H9 (cell line): ENCODE data around the gene TRIO. TPM values are rescaled to one million over a fixed set of nuclear protein-coding genes. Genes with fewer than 3 reads are reported as not detected.
A peak's percentile ranks its signal among the peaks of the same experiment; 100 is the strongest.

ENCODE experiments used
- DNase-seq: peaks from one replicate; pipeline ENCODE4 v3.0.0-alpha.2; 2017
- H2AFZ ChIP-seq: one replicate; pipeline ENCODE4 v1.6.1; 2013; ENCODE audit warnings: mild to moderate bottlenecking, low read length, control low read depth, moderate library complexity
- H2AK5ac ChIP-seq: 2 replicates; pipeline ENCODE4 v1.6.1; 2013; ENCODE audit warnings: low read length, control low read depth, mixed read lengths; ENCODE audit not compliant: insufficient read length
- H2BK120ac ChIP-seq: one replicate; pipeline ENCODE4 v1.6.1; 2013; ENCODE audit warnings: low read depth, mild to moderate bottlenecking, low read length, control low read depth, inconsistent platforms; ENCODE audit not compliant: poor library complexity, severe bottlenecking
- H2BK12ac ChIP-seq: 2 replicates; pipeline ENCODE4 v1.6.1; 2013; ENCODE audit warnings: low read length, control low read depth, mixed read lengths, low read depth; ENCODE audit not compliant: insufficient read length
- H2BK15ac ChIP-seq: 2 replicates; pipeline ENCODE4 v1.6.1; 2013; ENCODE audit warnings: low read depth, low read length, control low read depth
- H2BK20ac ChIP-seq: one replicate; pipeline ENCODE4 v1.6.1; 2013; ENCODE audit warnings: low read depth, mild to moderate bottlenecking, low read length, control low read depth, inconsistent platforms; ENCODE audit not compliant: poor library complexity, severe bottlenecking
- H2BK5ac ChIP-seq: 2 replicates; pipeline ENCODE4 v1.6.1; 2013; ENCODE audit warnings: low read length, control low read depth, mixed read lengths; ENCODE audit not compliant: insufficient read length
- H3K14ac ChIP-seq: 2 replicates; pipeline ENCODE4 v1.6.1; 2013; ENCODE audit warnings: low read length, control low read depth; ENCODE audit not compliant: insufficient read depth
- H3K18ac ChIP-seq: 2 replicates; pipeline ENCODE4 v1.6.1; 2013; ENCODE audit warnings: low read depth, mild to moderate bottlenecking, mixed read lengths, low read length, control low read depth; ENCODE audit not compliant: insufficient read length
- H3K23ac ChIP-seq: 2 replicates; pipeline ENCODE4 v1.6.1; 2013; ENCODE audit warnings: low read length, control low read depth, mixed read lengths, low read depth; ENCODE audit not compliant: insufficient read length
- H3K23me2 ChIP-seq: 2 replicates; pipeline ENCODE4 v1.6.1; 2013; ENCODE audit warnings: low read depth, mild to moderate bottlenecking, mixed read lengths, low read length, control low read depth; ENCODE audit not compliant: insufficient read length, poor library complexity, severe bottlenecking
- H3K27ac ChIP-seq: 2 replicates; pipeline ENCODE4 v1.5.1; 2013; ENCODE audit warnings: low read length, control low read depth, mixed read lengths, low read depth; ENCODE audit not compliant: insufficient read length
- H3K27me3 ChIP-seq: 2 replicates; pipeline ENCODE4 v1.6.1; 2013; ENCODE audit warnings: low read length, control low read depth, inconsistent platforms; ENCODE audit not compliant: insufficient read depth
- H3K4ac ChIP-seq: 2 replicates; pipeline ENCODE4 v1.6.1; 2013; ENCODE audit warnings: low read depth, mild to moderate bottlenecking, control low read depth, inconsistent platforms, low read length, moderate library complexity
- H3K4me1 ChIP-seq: 2 replicates; pipeline ENCODE4 v1.6.1; 2013; ENCODE audit warnings: low read length, control low read depth, inconsistent platforms; ENCODE audit not compliant: insufficient read depth
- H3K4me2 ChIP-seq: 2 replicates; pipeline ENCODE4 v1.6.1; 2013; ENCODE audit warnings: low read length, control low read depth, mixed read lengths; ENCODE audit not compliant: insufficient read length, insufficient read depth
- H3K56ac ChIP-seq: 2 replicates; pipeline ENCODE4 v1.6.1; 2013; ENCODE audit warnings: low read depth, mild to moderate bottlenecking, mixed read lengths, low read length, control low read depth; ENCODE audit not compliant: insufficient read length
- H3K79me1 ChIP-seq: 2 replicates; pipeline ENCODE4 v1.6.1; 2013; ENCODE audit warnings: low read depth, mild to moderate bottlenecking, moderate library complexity, low read length, control low read depth, inconsistent platforms; ENCODE audit not compliant: insufficient read depth, poor library complexity, severe bottlenecking
- H3K79me2 ChIP-seq: 2 replicates; pipeline ENCODE4 v1.6.1; 2013; ENCODE audit warnings: low read length, control low read depth, inconsistent platforms; ENCODE audit not compliant: insufficient read depth
- H3K9ac ChIP-seq: 2 replicates; pipeline ENCODE4 v1.6.1; 2013; ENCODE audit warnings: low read length, control low read depth, mixed read lengths; ENCODE audit not compliant: insufficient read length; ENCODE audit errors: extremely low read depth
- H3K9me3 ChIP-seq: one replicate; pipeline ENCODE4 v1.6.1; 2013; ENCODE audit warnings: low read depth, low read length, inconsistent platforms; ENCODE audit not compliant: control insufficient read depth
- H3T11ph ChIP-seq: one replicate; pipeline ENCODE4 v1.6.1; 2013; ENCODE audit warnings: mild to moderate bottlenecking, low read length, control low read depth, inconsistent platforms
- H4K20me1 ChIP-seq: one replicate; pipeline ENCODE4 v1.6.1; 2013; ENCODE audit not compliant: control insufficient read depth, insufficient read length, insufficient read depth
- H4K5ac ChIP-seq: 2 replicates; pipeline ENCODE4 v1.6.1; 2013; ENCODE audit warnings: low read depth, mild to moderate bottlenecking, mixed read lengths, low read length, control low read depth; ENCODE audit not compliant: insufficient read length
- H4K8ac ChIP-seq: replicated peaks from 2 replicates; pipeline ENCODE4 v1.6.1; 2013; ENCODE audit warnings: low read length, control low read depth, mixed read lengths, low read depth; ENCODE audit not compliant: insufficient read length
- H4K91ac ChIP-seq: 2 replicates; pipeline ENCODE4 v1.6.1; 2013; ENCODE audit warnings: low read depth, mild to moderate bottlenecking, moderate library complexity, mixed read lengths, low read length, control low read depth; ENCODE audit not compliant: insufficient read length
- H3K27ac Mint-ChIP-seq, 3 experiments: 2 replicates in 2 of 3; 3 replicates in 1 of 3; pipeline ENCODE4 v1.8.0; 2020 to 2021; ENCODE audit warnings: mixed read lengths in 3 of 3, mild to moderate bottlenecking in 1 of 3, moderate library complexity in 1 of 3
- H3K27me3 Mint-ChIP-seq: 2 replicates; pipeline ENCODE4 v1.8.0; 2021; ENCODE audit warnings: low read depth, mild to moderate bottlenecking, moderate library complexity, mixed read lengths
- H3K36me3 Mint-ChIP-seq, 3 experiments: 2 replicates in 2 of 3; 3 replicates in 1 of 3; pipeline ENCODE4 v1.8.0; 2020 to 2021; ENCODE audit warnings: low read depth in 3 of 3, mixed read lengths in 3 of 3; ENCODE audit not compliant: insufficient read depth in 1 of 3
- H3K4me1 Mint-ChIP-seq, 2 experiments: 2 replicates each; pipeline ENCODE4 v1.8.0; 2020; ENCODE audit warnings: mixed read lengths in 2 of 2
- H3K4me3 Mint-ChIP-seq, 2 experiments: 2 replicates in 1 of 2; 3 replicates in 1 of 2; pipeline ENCODE4 v1.8.0; 2020 to 2021; ENCODE audit warnings: mild to moderate bottlenecking in 2 of 2, mixed read lengths in 2 of 2, moderate library complexity in 1 of 2
- H3K9me3 Mint-ChIP-seq, 2 experiments: 2 replicates in 1 of 2; 3 replicates in 1 of 2; pipeline ENCODE4 v1.8.0; 2020; ENCODE audit warnings: mild to moderate bottlenecking in 2 of 2, mixed read lengths in 2 of 2, moderate library complexity in 1 of 2
- CTCF ChIP-seq: fragments of 200-600 bp; sonication (generic); conservative IDR thresholded peaks from 3 replicates; pipeline ENCODE4 v1.8.0; 2021; ENCODE audit warnings: antibody characterized with exemption, mild to moderate bottlenecking
- WGBS: extraction: QIAGEN DNeasy Blood & Tissue Kit; methylation state at CpG from one replicate; pipeline ENCODE4 v1.1.7; 2013; ENCODE audit warnings: missing lambda C conversion rate, low lambda C conversion rate, mixed read lengths; ENCODE audit not compliant: insufficient read length; ENCODE audit errors: extremely low coverage; 5-methylcytosine and 5-hydroxymethylcytosine counted together
- total RNA-seq: library from RNA; stranded (reverse); gene quantifications from 2 replicates; pipeline ENCODE4 v1.2.1, GENCODE V29; 2021

TRIO gene
- total RNA-seq, 1 experiment from 2014 or later = 87.8 TPM

GRCh38 chr5:14292766-14293658 is 149.9 kb downstream of the TRIO start:
- peak overlapping the region in 1 of 3 experiments; percentile 56; a peak in 2 of 7 replicates for H3K27ac Mint-ChIP-seq

More at GRCh38 chr5:14292766-14293658, 149.9 kb downstream of the TRIO start:
- Histone ChIP-seq H3K4ac (no peak overlapping the region), H3K27me3 (no peaks in the 10 kb centered on the region), H3K14ac (no peak overlapping the region), H3K23me2 (no peaks in the 10 kb centered on the region), H3K4me1 (no peaks in the 10 kb centered on the region), H2BK12ac (no peak overlapping the region), H3K9ac (no peak overlapping the region), H2BK20ac (no peak overlapping the region), H2AFZ (no peak overlapping the region), H3K9me3 (no peaks in the 10 kb centered on the region), H3K23ac (no peak overlapping the region), H4K20me1 (no peaks in the 10 kb centered on the region), H4K91ac (no peak overlapping the region), H3K79me1 (peaks cover 3% of the 10 kb centered on the region), H2BK5ac (no peak overlapping the region), H3K79me2 (no peaks in the 10 kb centered on the region), H2AK5ac (no peak overlapping the region), H4K5ac (no peak overlapping the region), H3K18ac (no peak overlapping the region), H3K56ac (no peak overlapping the region), H4K8ac (no peak overlapping the region), H2BK120ac (no peak overlapping the region), H3K27ac (no peak overlapping the region), H3K4me2 (no peak overlapping the region), H3T11ph (no peak overlapping the region), H2BK15ac (no peak overlapping the region)
- no peak for TF ChIP-seq CTCF
- Mint-ChIP-seq H3K36me3 (peaks cover 17 to 55% (median 48%) of the 10 kb centered on the region in 3 experiments; a peak in 6 of 7 replicates), H3K9me3 (no peaks in the 10 kb centered on the region), H3K4me3 (no peak overlapping the region), H3K4me1 (no peaks in the 10 kb centered on the region), H3K27me3 (no peaks in the 10 kb centered on the region; the same call in 1 of the 2 replicates)
- no peak for DNase-seq
- no CpG with 5 or more reads among the region's 12 CpGs for WGBS
